GM13977 (cell line): ENCODE data around the gene KCTD20.

Experiments used
- DNase-seq: peaks from one replicate; pipeline ENCODE4 v3.0.0; 2012; ENCODE audit warnings: low spot score
- CTCF ChIP-seq: IDR thresholded peaks from 2 replicates; pipeline ENCODE4 v1.5.1; 2012; ENCODE audit warnings: mild to moderate bottlenecking, control low read depth; ENCODE audit not compliant: insufficient read depth; ENCODE audit errors: extremely low read depth, missing control alignments
- in situ Hi-C: fragments of 300-500 bp; cut with MboI; formaldehyde crosslinking; loops from one replicate; pipeline ENCODE4 v1.12.0; 2022; ENCODE audit warnings: low sequenced_read_pairs, low pct_unique_long_range_greater_than_20kb, mixed read lengths, inconsistent platforms; ENCODE audit not compliant: unreplicated experiment

The KCTD20 gene

GRCh38 chr6:36488221-36488620 lies 45.4 kb downstream of the KCTD20 start:
- in situ Hi-C loops, result no loop called here
- no peak for DNase-seq
- no peak for TF ChIP-seq CTCF

- no peak for DNase-seq
- in situ Hi-C loops, result no loop called here
- no peak for TF ChIP-seq CTCF
Measured at GRCh38 chr6:36489426-36489825, 46.6 kb downstream of the KCTD20 start.

GRCh38 chr6:36491378-36491965 lies 48.7 kb downstream of the KCTD20 start:
- in situ Hi-C loops, result no loop called here
- no peak for TF ChIP-seq CTCF
- DNase-seq, result no peak

GRCh38 chr6:36492092-36492491 lies 49.3 kb downstream of the KCTD20 start:
- no peak for DNase-seq
- in situ Hi-C loops, result no loop called here
- no peak for TF ChIP-seq CTCF

GRCh38 chr6:36492621-36493020 lies 49.8 kb downstream of the KCTD20 start:
- in situ Hi-C loops, result no loop called here
- no peak for DNase-seq
- TF ChIP-seq CTCF, result no peak

GRCh38 chr6:36493319-36493718 lies 50.5 kb downstream of the KCTD20 start:
- in situ Hi-C loops, result no loop called here
- TF ChIP-seq CTCF, result no peak

GRCh38 chr6:36493859-36494258 lies 51.1 kb downstream of the KCTD20 start:
- no peak for DNase-seq
- in situ Hi-C loops, result no loop called here
- no peak for TF ChIP-seq CTCF

More at GRCh38 chr6:36493319-36493718, 50.5 kb downstream of the KCTD20 start:
- no peak for DNase-seq
